Activated T-cell treated with anti-CD3 and anti-CD28 coated beads, Interleukin-2, amount 50 U/mL, for 72 hours (primary cell): Measurements from ENCODE around the gene ABCA2. TPM values are rescaled to one million over a fixed set of nuclear protein-coding genes. Genes with fewer than 3 reads are reported as not detected.
A peak's percentile ranks its signal among the peaks of the same experiment; 100 is the strongest.

Source experiments
- ATAC-seq, 2 donors: fragments of 150-1000 bp; cut with Tn5 transposase; replicated peaks in 1 of 2; 2 replicates each; pipeline ENCODE4 v1.10.0; 2021; ENCODE audit warnings: moderate library complexity in 2 of 2, mild to moderate bottlenecking in 1 of 2
- DNase-seq, 2 donors: peaks; one replicate each; pipeline ENCODE4 v3.0.0; 2021 to 2022; ENCODE audit warnings: mixed read lengths in 1 of 2
- H3K27ac Mint-ChIP-seq: one replicate; pipeline ENCODE4 v1.8.0; 2022; ENCODE audit warnings: mild to moderate bottlenecking, moderate library complexity, mixed read lengths
- H3K27me3 Mint-ChIP-seq: one replicate; pipeline ENCODE4 v1.8.0; 2022; ENCODE audit warnings: low read depth, mixed read lengths
- H3K36me3 Mint-ChIP-seq, 2 donors: one replicate each; pipeline ENCODE4 v1.8.0; 2022; ENCODE audit warnings: mixed read lengths in 2 of 2, mild to moderate bottlenecking in 1 of 2; ENCODE audit not compliant: insufficient read depth in 2 of 2
- H3K4me1 Mint-ChIP-seq: one replicate; pipeline ENCODE4 v1.8.0; 2022; ENCODE audit warnings: low read depth, mixed read lengths
- H3K4me3 Mint-ChIP-seq, 2 donors: one replicate each; pipeline ENCODE4 v1.8.0; 2022; ENCODE audit warnings: mild to moderate bottlenecking in 2 of 2, mixed read lengths in 2 of 2, moderate library complexity in 2 of 2
- H3K9me3 Mint-ChIP-seq, 2 donors: one replicate each; pipeline ENCODE4 v1.8.0; 2022; ENCODE audit warnings: mixed read lengths in 2 of 2
- total RNA-seq, 2 donors: library from RNA; stranded (reverse); gene quantifications; one replicate each; pipeline ENCODE4 v1.2.3, GENCODE V29; 2022

Gene ABCA2
- total RNA-seq, 2 donors from 2014 or later = 23.9 to 27.5 TPM

- peak within 1 kb of the TSS; percentile 79 to 84 for H3K4me3 Mint-ChIP-seq
- ATAC-seq (peak; percentile 74 to 80), DNase-seq (peak; percentile 88 to 90)
- peaks cover 21% of the 10 kb centered on the region for H3K4me1 Mint-ChIP-seq
- H3K36me3 Mint-ChIP-seq = no peaks in the 10 kb centered on the region
- H3K27ac Mint-ChIP-seq = no peak within 1 kb of the TSS
- peaks cover 34% of the 10 kb centered on the region for H3K27me3 Mint-ChIP-seq
- H3K9me3 Mint-ChIP-seq = no peaks in the 10 kb centered on the region
Observed at GRCh38 chr9:137046088-137046787, 18.2 kb upstream of the ABCA2 start, which contains the start of gene NPDC1. Gene NPDC1 (minus strand): TSS chr9:137046177. CDS start chr9:137045989, 188 bp downstream.

- ATAC-seq (peak; percentile 29 to 32), DNase-seq (peak; percentile 40 to 41)
- H3K4me3 Mint-ChIP-seq = peak overlapping the region; percentile 79 to 84
- no peak overlapping the region for H3K27ac Mint-ChIP-seq
- no peaks in the 10 kb centered on the region for H3K36me3 Mint-ChIP-seq
- peaks cover 21% of the 10 kb centered on the region for H3K4me1 Mint-ChIP-seq
- H3K27me3 Mint-ChIP-seq = peaks cover 34% of the 10 kb centered on the region
- H3K9me3 Mint-ChIP-seq = no peaks in the 10 kb centered on the region
Observed at GRCh38 chr9:137045294-137046087, 17.5 kb upstream of the ABCA2 start.

- Mint-ChIP-seq H3K4me3 (peak overlapping the region; percentile 76 to 84), H3K9me3 (no peaks in the 10 kb centered on the region), H3K36me3 (no peaks in the 10 kb centered on the region), H3K27ac (no peak overlapping the region), H3K4me1 (peaks cover 21% of the 10 kb centered on the region), H3K27me3 (peaks cover 28% of the 10 kb centered on the region)
- DNase-seq (no peak), ATAC-seq (no peak)
Observed at GRCh38 chr9:137044502-137045177, 16.6 kb upstream of the ABCA2 start.

GRCh38 chr9:137044037-137044436, 16.0 kb upstream of the ABCA2 start:
- H3K4me1 Mint-ChIP-seq = peaks cover 21% of the 10 kb centered on the region
- no peak overlapping the region for H3K27ac Mint-ChIP-seq
- no peaks in the 10 kb centered on the region for H3K9me3 Mint-ChIP-seq
- no peak for ATAC-seq
- H3K4me3 Mint-ChIP-seq = peak overlapping the region in 1 of 2 donors; percentile 84
- no peak for DNase-seq
- peaks cover 23% of the 10 kb centered on the region for H3K27me3 Mint-ChIP-seq
- no peaks in the 10 kb centered on the region for H3K36me3 Mint-ChIP-seq

GRCh38 chr9:137042751-137043727, 15.0 kb upstream of the ABCA2 start:
- ATAC-seq = no peak

DNA sequence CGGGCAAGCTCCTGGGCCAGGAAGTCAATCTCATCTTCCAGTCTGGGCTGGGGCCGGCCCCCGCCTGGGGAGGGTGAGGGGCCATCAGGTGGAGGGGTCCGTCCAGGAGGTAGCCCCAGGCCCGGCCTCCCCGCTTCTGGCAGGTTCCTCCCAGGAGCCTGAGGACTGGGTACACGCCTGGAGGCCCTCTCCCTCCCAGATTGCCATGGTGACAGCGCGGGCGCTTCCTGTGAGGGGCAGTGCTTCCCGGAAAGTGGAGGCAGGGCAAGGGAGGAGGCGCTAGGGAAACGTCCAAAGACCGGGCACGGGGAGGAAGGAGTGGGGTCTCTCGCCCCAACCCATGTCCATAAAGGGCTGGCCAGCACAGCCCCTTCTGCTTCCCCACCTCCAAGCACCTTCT, 13.1 kb upstream of the ABCA2 start:
- peaks cover 0 to 5% of the 10 kb centered on the region in 2 donors for H3K36me3 Mint-ChIP-seq
- ATAC-seq = no peak
- no peak overlapping the region for H3K27ac Mint-ChIP-seq
- H3K9me3 Mint-ChIP-seq = no peaks in the 10 kb centered on the region
- H3K4me3 Mint-ChIP-seq = no peak overlapping the region
- no peak for DNase-seq
- H3K27me3 Mint-ChIP-seq = peaks cover 8% of the 10 kb centered on the region
- H3K4me1 Mint-ChIP-seq = peaks cover 17% of the 10 kb centered on the region

More at GRCh38 chr9:137042751-137043727, 15.0 kb upstream of the ABCA2 start:
- Mint-ChIP-seq H3K27me3 (peaks cover 21% of the 10 kb centered on the region), H3K4me1 (peaks cover 21% of the 10 kb centered on the region), H3K27ac (no peak overlapping the region), H3K9me3 (no peaks in the 10 kb centered on the region), H3K36me3 (peaks cover 0 to 5% of the 10 kb centered on the region in 2 donors), H3K4me3 (no peak overlapping the region)
- DNase-seq = no peak

DNA sequence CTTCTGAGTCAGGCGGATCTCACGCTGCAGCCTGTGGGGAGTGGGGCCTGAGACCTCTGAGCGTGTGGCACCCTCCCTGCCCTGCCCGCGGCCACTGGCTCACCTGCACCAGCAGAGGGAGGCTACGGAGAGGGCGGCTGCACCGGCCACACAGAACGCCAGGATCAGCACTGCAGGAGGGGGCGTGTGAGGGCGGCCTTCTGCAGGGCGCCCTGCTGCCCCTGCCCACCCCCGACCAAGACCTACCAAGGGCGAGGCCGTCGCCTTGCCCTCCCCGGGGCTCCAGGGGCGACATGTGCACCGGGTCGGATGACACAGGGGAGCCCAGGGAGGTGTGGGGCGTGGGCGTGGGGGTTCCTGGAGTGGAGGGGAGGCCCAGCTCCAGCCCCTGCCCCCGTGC, 12.5 kb upstream of the ABCA2 start:
- no peaks in the 10 kb centered on the region for H3K9me3 Mint-ChIP-seq
- no peak overlapping the region for H3K27ac Mint-ChIP-seq
- DNase-seq (no peak), ATAC-seq (no peak)
- peaks cover 0 to 5% of the 10 kb centered on the region in 2 donors for H3K36me3 Mint-ChIP-seq
- peaks cover 16% of the 10 kb centered on the region for H3K4me1 Mint-ChIP-seq
- H3K4me3 Mint-ChIP-seq = no peak overlapping the region
- H3K27me3 Mint-ChIP-seq = peaks cover 8% of the 10 kb centered on the region

DNA sequence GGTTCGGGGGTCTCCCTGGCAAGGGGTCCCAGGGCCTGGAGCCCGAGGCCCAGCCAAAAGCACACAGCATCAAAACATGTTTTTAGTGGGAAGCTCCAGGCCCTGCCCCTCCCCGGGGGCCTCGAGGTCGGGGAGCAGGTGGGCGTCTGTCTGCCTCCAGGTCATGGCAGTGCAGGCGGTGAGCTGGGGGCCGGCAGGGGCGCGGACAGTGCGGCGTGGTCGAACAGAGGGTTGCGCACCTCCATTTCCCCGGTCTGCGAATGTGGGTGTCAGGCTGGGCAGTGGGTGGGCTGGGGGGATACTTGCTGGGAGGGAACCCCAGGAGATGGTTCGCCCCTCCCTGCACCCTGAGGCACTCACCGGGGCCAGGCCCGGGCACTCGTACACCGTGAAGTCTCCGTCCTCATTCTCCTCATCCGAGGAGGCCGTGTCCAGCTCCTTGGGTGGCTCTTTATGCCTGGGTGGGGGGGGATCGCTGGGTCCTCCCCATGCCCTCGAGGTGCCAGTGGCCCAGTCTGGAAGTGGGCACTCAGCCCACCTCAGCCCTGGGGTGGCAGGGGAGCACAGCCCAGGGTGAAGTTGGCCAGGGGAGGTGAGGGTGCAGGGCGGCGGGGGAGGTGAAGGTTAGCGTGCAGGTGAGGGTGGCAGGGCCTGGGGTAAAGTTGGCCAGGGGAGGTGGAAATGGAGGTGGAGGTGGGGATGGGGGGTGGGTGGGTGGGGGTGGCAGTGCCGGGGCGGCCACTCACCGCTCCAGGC, 11.8 kb upstream of the ABCA2 start:
- no peak for ATAC-seq
- Mint-ChIP-seq H3K27ac (no peak overlapping the region), H3K4me3 (no peak overlapping the region), H3K27me3 (peaks cover 4% of the 10 kb centered on the region), H3K36me3 (peaks cover 0 to 5% of the 10 kb centered on the region in 2 donors), H3K9me3 (no peaks in the 10 kb centered on the region), H3K4me1 (peaks cover 20% of the 10 kb centered on the region)
- DNase-seq = no peak

GRCh38 chr9:137038916-137039315, 10.9 kb upstream of the ABCA2 start:
- no peak overlapping the region for H3K27ac Mint-ChIP-seq
- H3K27me3 Mint-ChIP-seq = no peaks in the 10 kb centered on the region
- peaks cover 19% of the 10 kb centered on the region for H3K4me1 Mint-ChIP-seq
- H3K36me3 Mint-ChIP-seq = peaks cover 0 to 5% of the 10 kb centered on the region in 2 donors
- H3K9me3 Mint-ChIP-seq = no peaks in the 10 kb centered on the region
- ATAC-seq (no peak), DNase-seq (no peak)
- no peak overlapping the region for H3K4me3 Mint-ChIP-seq

GRCh38 chr9:137037483-137037882, 9.4 kb upstream of the ABCA2 start:
- ATAC-seq = no peak
- no peak overlapping the region for H3K4me3 Mint-ChIP-seq
- no peaks in the 10 kb centered on the region for H3K9me3 Mint-ChIP-seq
- H3K4me1 Mint-ChIP-seq = peaks cover 28% of the 10 kb centered on the region
- no peaks in the 10 kb centered on the region for H3K27me3 Mint-ChIP-seq
- no peak overlapping the region for H3K27ac Mint-ChIP-seq
- peaks cover 0 to 5% of the 10 kb centered on the region in 2 donors for H3K36me3 Mint-ChIP-seq
- no peak for DNase-seq

DNA sequence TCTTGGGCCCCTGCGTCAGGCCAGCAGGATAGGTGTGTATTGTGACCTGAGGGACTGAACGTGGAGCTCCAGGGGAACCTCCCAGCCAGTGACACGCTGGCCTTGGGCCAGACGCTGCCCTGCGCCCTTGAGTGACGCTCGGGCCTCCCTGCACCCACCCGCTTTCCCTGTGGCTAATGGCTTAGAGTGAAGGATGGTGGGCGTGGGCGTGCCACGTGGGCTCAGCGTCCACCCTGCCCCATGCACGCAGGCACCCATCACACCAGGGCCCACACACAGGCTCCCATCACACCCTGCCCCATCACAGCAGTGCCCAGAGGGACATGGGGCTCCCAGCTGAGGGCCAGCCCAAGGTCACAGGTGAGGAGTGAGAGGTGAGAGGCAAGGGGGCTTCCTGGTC, 9.0 kb upstream of the ABCA2 start:
- H3K27me3 Mint-ChIP-seq = no peaks in the 10 kb centered on the region
- peaks cover 0 to 5% of the 10 kb centered on the region in 2 donors for H3K36me3 Mint-ChIP-seq
- H3K9me3 Mint-ChIP-seq = no peaks in the 10 kb centered on the region
- no peak for ATAC-seq
- DNase-seq = no peak
- no peak overlapping the region for H3K27ac Mint-ChIP-seq
- peaks cover 32% of the 10 kb centered on the region for H3K4me1 Mint-ChIP-seq
- H3K4me3 Mint-ChIP-seq = no peak overlapping the region

DNA sequence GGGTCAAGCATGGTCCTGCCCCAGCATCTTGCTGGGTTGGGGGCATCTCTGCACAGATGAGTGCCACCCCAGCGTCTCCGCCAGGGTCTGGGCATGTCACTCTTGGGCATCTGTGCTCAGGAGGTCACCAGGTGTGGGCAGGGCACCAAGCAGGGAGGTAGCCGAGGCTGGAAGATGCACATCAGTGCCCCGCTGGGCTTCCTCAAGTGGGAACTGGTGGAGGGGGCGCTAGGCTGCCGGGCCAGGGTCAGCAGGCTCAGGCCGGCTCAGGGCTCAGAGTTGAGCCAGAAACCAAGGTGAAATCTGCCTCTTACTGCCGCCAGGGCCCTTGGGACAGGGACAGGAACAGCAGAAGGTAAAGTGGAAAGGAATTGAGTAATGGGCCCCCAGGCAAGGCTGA, 7.9 kb upstream of the ABCA2 start:
- Mint-ChIP-seq H3K4me1 (peaks cover 39% of the 10 kb centered on the region), H3K27ac (no peak overlapping the region), H3K4me3 (no peak overlapping the region), H3K27me3 (no peaks in the 10 kb centered on the region), H3K36me3 (peaks cover 0 to 5% of the 10 kb centered on the region in 2 donors), H3K9me3 (no peaks in the 10 kb centered on the region)
- ATAC-seq = no peak
- no peak for DNase-seq
